KMS-11 (cell line): ENCODE data around the gene TANC1.

Experiments
- H2AFZ ChIP-seq: fragments of 200-600 bp; sonication (generic); 2 replicates; pipeline ENCODE4 v1.6.1; 2016; ENCODE audit warnings: antibody characterized with exemption, mixed run types, low read depth
- H3K27ac ChIP-seq: fragments of 200-600 bp; sonication (generic); 2 replicates; pipeline ENCODE4 v1.6.1; 2016; ENCODE audit warnings: mild to moderate bottlenecking, mixed run types
- H3K27me3 ChIP-seq: fragments of 200-600 bp; sonication (generic); 2 replicates; pipeline ENCODE4 v1.6.1; 2017; ENCODE audit warnings: mild to moderate bottlenecking, low read depth, mixed run types, moderate library complexity; ENCODE audit not compliant: insufficient read depth
- H3K36me3 ChIP-seq: fragments of 200-600 bp; sonication (generic); 2 replicates; pipeline ENCODE4 v1.6.1; 2017; ENCODE audit warnings: mild to moderate bottlenecking, mixed run types; ENCODE audit not compliant: insufficient read depth
- H3K4me1 ChIP-seq: fragments of 200-600 bp; sonication (generic); 2 replicates; pipeline ENCODE4 v1.6.1; 2016; ENCODE audit warnings: mild to moderate bottlenecking, low read depth, mixed run types; ENCODE audit not compliant: poor library complexity, severe bottlenecking
- H3K4me2 ChIP-seq: fragments of 200-600 bp; sonication (generic); 2 replicates; pipeline ENCODE4 v1.7.0; 2016; ENCODE audit warnings: mild to moderate bottlenecking, mixed run types
- H3K4me3 ChIP-seq: fragments of 200-600 bp; sonication (generic); IDR thresholded peaks from 2 replicates; pipeline ENCODE4 v1.6.1; 2017; ENCODE audit warnings: low read depth, low read length, mixed read lengths; ENCODE audit not compliant: insufficient read depth
- H3K79me2 ChIP-seq: fragments of 200-600 bp; sonication (generic); 2 replicates; pipeline ENCODE4 v1.6.1; 2016; ENCODE audit warnings: low read depth, mixed run types; ENCODE audit not compliant: insufficient read depth
- H3K9ac ChIP-seq: fragments of 200-600 bp; sonication (generic); 2 replicates; pipeline ENCODE4 v1.6.1; 2016; ENCODE audit warnings: mild to moderate bottlenecking, mixed run types
- H4K20me1 ChIP-seq: fragments of 200-600 bp; sonication (generic); 2 replicates; pipeline ENCODE4 v1.6.1; 2016; ENCODE audit warnings: mild to moderate bottlenecking, mixed run types; ENCODE audit not compliant: insufficient read depth
- TF ChIP-seq, protein P1 (sequence below): fragments of 200-600 bp; sonication (generic); conservative IDR thresholded peaks from 2 replicates; pipeline ENCODE4 v1.6.1; 2017; ENCODE audit warnings: low read depth, mild to moderate bottlenecking, antibody characterized with exemption, low read length, moderate library complexity, mixed read lengths

The TANC1 gene

DNA sequence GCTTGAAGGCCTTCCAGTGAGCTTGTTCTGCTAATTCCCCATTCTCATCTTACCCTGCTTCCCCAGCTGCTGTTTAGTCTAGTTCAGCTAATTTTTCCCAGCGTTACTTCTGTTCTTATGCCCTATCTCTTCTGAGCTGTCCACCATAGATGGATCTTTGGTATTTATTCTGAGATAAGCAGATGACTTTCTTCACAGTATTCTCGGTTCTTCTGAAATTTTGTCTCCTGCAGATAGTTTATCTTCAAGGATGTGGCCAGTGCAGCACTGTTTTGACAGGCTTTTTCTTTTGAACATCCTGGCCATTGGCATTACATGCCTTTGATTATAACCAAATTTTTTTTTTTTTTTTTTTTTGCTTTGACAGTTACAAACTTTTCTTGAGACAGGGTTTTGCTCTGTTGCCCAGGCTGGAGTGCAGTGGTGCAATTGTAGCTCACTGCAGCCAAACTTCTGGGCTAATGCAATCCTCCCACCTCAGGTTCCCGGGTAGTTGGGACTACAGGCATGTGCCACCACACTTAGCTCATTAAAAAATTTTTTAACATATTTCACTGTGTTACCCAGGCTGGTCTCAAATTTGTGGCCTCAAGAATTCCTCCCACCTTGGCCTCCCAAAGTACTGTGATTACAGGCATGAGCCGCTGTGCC is 183.8 kb downstream of the TANC1 start:
- no peaks in the 10 kb centered on the region for H3K27me3 ChIP-seq
- H3K4me3 ChIP-seq = no peak overlapping the region
- TF ChIP-seq, protein P1, sequence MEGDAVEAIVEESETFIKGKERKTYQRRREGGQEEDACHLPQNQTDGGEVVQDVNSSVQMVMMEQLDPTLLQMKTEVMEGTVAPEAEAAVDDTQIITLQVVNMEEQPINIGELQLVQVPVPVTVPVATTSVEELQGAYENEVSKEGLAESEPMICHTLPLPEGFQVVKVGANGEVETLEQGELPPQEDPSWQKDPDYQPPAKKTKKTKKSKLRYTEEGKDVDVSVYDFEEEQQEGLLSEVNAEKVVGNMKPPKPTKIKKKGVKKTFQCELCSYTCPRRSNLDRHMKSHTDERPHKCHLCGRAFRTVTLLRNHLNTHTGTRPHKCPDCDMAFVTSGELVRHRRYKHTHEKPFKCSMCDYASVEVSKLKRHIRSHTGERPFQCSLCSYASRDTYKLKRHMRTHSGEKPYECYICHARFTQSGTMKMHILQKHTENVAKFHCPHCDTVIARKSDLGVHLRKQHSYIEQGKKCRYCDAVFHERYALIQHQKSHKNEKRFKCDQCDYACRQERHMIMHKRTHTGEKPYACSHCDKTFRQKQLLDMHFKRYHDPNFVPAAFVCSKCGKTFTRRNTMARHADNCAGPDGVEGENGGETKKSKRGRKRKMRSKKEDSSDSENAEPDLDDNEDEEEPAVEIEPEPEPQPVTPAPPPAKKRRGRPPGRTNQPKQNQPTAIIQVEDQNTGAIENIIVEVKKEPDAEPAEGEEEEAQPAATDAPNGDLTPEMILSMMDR = no peak
- H3K4me2 ChIP-seq = no peak overlapping the region
- H3K36me3 ChIP-seq = no peaks in the 10 kb centered on the region; the same call in 1 of the 2 replicates
- H3K79me2 ChIP-seq = no peaks in the 10 kb centered on the region
- no peaks in the 10 kb centered on the region for H4K20me1 ChIP-seq
- no peak overlapping the region for H2AFZ ChIP-seq
- no peak overlapping the region for H3K27ac ChIP-seq
- H3K4me1 ChIP-seq = peaks cover 7% of the 10 kb centered on the region
- no peak overlapping the region for H3K9ac ChIP-seq

GRCh38 chr2:159153063-159153462 is 184.6 kb downstream of the TANC1 start:
- Histone ChIP-seq H3K4me3 (no peak overlapping the region), H3K4me1 (peaks cover 7% of the 10 kb centered on the region), H3K27ac (no peak overlapping the region), H3K27me3 (no peaks in the 10 kb centered on the region), H3K4me2 (no peak overlapping the region), H4K20me1 (no peaks in the 10 kb centered on the region), H3K9ac (no peak overlapping the region), H3K79me2 (no peaks in the 10 kb centered on the region), H3K36me3 (no peaks in the 10 kb centered on the region; the same call in 1 of the 2 replicates), H2AFZ (no peak overlapping the region)
- TF ChIP-seq, protein P1 = no peak

GRCh38 chr2:159153463-159153862 is 185.0 kb downstream of the TANC1 start:
- Histone ChIP-seq H3K4me2 (no peak overlapping the region), H3K36me3 (no peaks in the 10 kb centered on the region; the same call in 1 of the 2 replicates), H3K4me3 (no peak overlapping the region), H4K20me1 (no peaks in the 10 kb centered on the region), H3K27ac (no peak overlapping the region), H2AFZ (no peak overlapping the region), H3K4me1 (peaks cover 7% of the 10 kb centered on the region), H3K27me3 (no peaks in the 10 kb centered on the region), H3K79me2 (no peaks in the 10 kb centered on the region), H3K9ac (no peak overlapping the region)
- TF ChIP-seq, protein P1 = no peak

DNA sequence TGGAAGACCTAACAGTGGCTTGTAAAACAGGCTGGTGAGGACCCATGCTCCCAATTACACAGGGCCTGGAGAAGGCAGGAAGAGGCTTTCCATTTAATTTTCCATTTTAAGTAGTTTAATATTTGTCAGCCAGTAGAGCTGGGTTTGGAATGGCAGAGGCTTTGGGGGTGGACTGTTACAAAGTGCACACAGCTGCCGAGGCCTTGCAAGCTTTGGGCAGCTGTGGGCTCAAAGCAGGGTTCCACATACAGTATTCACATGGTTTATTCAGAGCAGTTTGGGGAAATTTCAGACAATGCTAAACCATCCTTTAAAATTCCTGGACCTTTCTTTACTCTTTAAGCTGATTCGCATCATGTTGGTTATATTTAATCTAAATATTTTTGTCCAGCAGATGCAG is 185.5 kb downstream of the TANC1 start:
- Histone ChIP-seq H3K9ac (no peak overlapping the region), H3K4me1 (peaks cover 7% of the 10 kb centered on the region), H3K27me3 (no peaks in the 10 kb centered on the region), H2AFZ (no peak overlapping the region), H3K36me3 (no peaks in the 10 kb centered on the region; the same call in 1 of the 2 replicates), H4K20me1 (no peaks in the 10 kb centered on the region), H3K4me2 (no peak overlapping the region), H3K27ac (no peak overlapping the region), H3K4me3 (no peak overlapping the region), H3K79me2 (no peaks in the 10 kb centered on the region)
- TF ChIP-seq, protein P1 = no peak
